GM21526 (cell line): ENCODE measurements around the gene PML.
"Not testable (repeated sequence)": the region's sequence is repeated elsewhere in the genome, so short reads cannot be mapped to it uniquely, and the experiment has no call there.

Source experiments
- ATAC-seq: cut with Tn5 transposase; IDR thresholded peaks from one replicate; pipeline ENCODE4 v1.9.1; 2021; ENCODE audit warnings: moderate library complexity; ENCODE audit not compliant: unreplicated experiment, low FRiP score

Gene PML

DNA sequence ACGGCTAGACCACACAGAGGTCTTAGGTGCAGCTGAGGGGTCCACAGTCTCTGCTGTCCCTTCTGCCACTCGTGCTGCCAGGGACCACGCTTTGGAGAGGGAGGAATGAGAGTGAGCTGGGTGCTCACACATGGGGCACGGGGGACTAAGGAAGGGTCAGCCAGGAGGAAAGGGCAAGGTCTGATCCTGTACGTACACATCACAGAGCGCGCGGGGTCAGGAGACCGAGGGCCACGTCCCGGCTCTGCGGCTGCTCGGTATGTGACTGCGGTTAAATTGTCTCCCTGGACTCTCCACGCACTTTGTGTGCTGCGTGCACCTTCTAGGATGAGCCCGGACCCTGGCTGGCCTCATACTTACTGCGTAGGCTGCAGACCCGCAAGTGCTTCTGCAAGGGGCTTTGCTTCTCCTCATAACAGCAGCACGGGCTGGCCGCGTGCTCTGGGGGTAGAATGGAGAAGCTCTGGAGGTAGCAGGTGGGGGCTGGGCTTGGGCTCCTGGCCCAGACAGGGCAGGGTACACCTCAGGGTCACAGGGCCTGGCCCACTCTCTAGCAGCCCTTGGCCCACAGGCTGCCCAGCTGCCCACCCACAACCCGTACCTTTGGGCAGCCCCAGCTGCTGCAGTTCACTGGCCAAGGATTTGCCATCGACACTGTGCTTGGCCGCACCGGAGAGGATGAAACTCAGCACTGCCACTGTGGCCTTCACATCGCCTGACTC lies 102.4 kb downstream of the PML start:
- not testable (repeated sequence) for ATAC-seq
